ENCODE data around the gene AANAT.

AANAT gene

GRCh38 chr17:76491271-76492122 is 24.1 kb downstream of the AANAT start:
- FAIRE-seq: no peak

GRCh38 chr17:76492123-76492988 is 25.0 kb downstream of the AANAT start:
- no peak for FAIRE-seq

GRCh38 chr17:76492989-76493501 is 25.6 kb downstream of the AANAT start:
- no peak for FAIRE-seq

GRCh38 chr17:76493505-76494167 is 26.2 kb downstream of the AANAT start:
- no peak for FAIRE-seq

- no peak for FAIRE-seq
Observed at GRCh38 chr17:76495663-76496400, 28.4 kb downstream of the AANAT start.

- no peak for FAIRE-seq
Observed at GRCh38 chr17:76496464-76496863, 29.1 kb downstream of the AANAT start.

GRCh38 chr17:76497699-76497978 is 30.2 kb downstream of the AANAT start:
- FAIRE-seq: no peak

GRCh38 chr17:76497979-76498875 is 30.8 kb downstream of the AANAT start:
- no peak for FAIRE-seq

- no peak for FAIRE-seq
Observed at GRCh38 chr17:76498876-76499251, 31.5 kb downstream of the AANAT start.

- FAIRE-seq: no peak
Observed at GRCh38 chr17:76499267-76499667, 31.9 kb downstream of the AANAT start.

- FAIRE-seq: no peak
Observed at GRCh38 chr17:76500074-76500746, 32.8 kb downstream of the AANAT start.

- no peak for FAIRE-seq
Observed at GRCh38 chr17:76500747-76501017, 33.3 kb downstream of the AANAT start.

- FAIRE-seq: no peak
Observed at GRCh38 chr17:76501018-76501826, 33.8 kb downstream of the AANAT start, which contains the start of gene RHBDF2. Gene RHBDF2 (minus strand): TSS chr17:76501423. CDS start chr17:76481524, 19,899 bp downstream.

GRCh38 chr17:76501827-76502307 is 34.5 kb downstream of the AANAT start:
- FAIRE-seq: no peak

GRCh38 chr17:76502341-76503211 is 35.2 kb downstream of the AANAT start:
- no peak for FAIRE-seq

GRCh38 chr17:76504117-76504516 is 36.7 kb downstream of the AANAT start:
- no peak for FAIRE-seq

GRCh38 chr17:76506408-76507345 is 39.3 kb downstream of the AANAT start:
- FAIRE-seq: peak; percentile 17

Data from G401.6 (cell line).